CD4-positive, alpha-beta T cell treated with Interleukin-2 at 100 ng/mL for 4 hours (primary cell): ENCODE measurements around the gene BMP7.
"Not testable (repeated sequence)": the region's sequence is repeated elsewhere in the genome, so short reads cannot be mapped to it uniquely, and the experiment has no call there.

ENCODE experiments used
- DNase-seq: peaks from one replicate; pipeline ENCODE4 v3.0.0-alpha.2; 2020; ENCODE audit warnings: low spot score

Gene BMP7

GRCh38 chr20:57249073-57249472 lies 17.4 kb downstream of the BMP7 start:
- no peak for DNase-seq

- DNase-seq, result no peak
These were observed 18.2 kb downstream of the BMP7 start for GRCh38 chr20:57248132-57248797.

DNA sequence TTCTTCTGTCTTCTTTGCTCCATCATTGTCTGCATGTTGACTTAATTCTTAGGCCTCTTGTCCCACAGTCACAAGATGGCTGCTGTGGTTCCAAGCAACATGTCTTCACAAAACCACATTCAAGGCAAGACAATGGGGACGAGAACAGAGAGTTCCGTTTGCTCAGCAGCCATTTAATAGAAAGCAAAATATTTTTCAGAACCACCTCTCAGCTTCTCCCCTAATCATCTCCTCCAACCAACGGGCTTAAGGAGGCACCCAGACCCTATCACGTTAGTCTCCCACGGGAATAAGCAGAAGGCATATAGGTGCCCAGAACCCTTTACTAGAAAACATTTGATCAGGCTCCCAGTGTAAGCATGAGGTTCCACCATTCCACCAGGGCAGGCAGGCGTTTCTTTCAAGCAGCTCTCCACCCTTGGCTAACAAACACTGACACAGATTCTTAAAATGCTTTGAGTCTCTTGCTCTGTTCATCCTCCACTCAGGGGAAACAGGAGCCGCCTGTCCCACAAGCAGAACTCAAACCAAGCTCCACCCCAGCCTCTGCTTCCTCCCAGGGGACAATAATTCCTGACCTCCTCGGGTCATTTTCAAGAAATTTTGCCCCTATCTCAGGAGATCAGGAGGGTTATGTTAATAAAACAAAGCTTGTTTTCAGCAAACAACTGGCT lies 19.0 kb downstream of the BMP7 start:
- no peak for DNase-seq

GRCh38 chr20:57245997-57246396 lies 20.4 kb downstream of the BMP7 start:
- no peak for DNase-seq

DNA sequence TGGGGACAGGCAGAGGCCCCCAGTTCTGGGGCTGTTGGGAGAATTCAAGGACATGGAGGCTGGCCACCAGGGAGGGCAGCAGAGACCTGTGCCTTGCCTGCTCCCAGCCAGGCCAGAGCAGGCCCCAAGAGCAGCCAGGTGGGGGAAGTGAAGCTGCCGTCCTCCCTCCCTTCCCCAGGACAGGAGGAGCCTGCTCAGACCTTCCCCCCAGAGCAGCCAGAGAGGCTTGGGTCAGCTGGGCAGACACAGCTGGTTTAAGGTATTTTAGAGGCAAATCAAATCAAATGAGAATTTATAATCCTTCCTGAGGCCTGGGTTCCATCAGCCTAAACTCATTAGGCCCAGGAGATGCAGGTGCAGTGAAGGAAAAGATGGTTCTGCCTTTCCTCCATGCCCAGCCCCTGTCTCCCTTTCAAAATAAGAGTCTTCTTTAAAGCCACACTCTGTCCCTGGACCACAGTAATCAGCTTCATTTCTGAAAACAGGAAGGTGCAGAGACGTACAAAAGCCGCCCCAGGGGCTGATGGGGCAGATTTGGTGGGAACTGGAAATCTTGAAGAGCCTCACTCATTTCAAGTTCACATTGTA lies 21.7 kb downstream of the BMP7 start:
- no peak for DNase-seq

- DNase-seq, result no peak
These were observed 22.2 kb downstream of the BMP7 start for GRCh38 chr20:57244221-57244585.

- DNase-seq, result no peak
These were observed 22.8 kb downstream of the BMP7 start for GRCh38 chr20:57243480-57244220.

DNA sequence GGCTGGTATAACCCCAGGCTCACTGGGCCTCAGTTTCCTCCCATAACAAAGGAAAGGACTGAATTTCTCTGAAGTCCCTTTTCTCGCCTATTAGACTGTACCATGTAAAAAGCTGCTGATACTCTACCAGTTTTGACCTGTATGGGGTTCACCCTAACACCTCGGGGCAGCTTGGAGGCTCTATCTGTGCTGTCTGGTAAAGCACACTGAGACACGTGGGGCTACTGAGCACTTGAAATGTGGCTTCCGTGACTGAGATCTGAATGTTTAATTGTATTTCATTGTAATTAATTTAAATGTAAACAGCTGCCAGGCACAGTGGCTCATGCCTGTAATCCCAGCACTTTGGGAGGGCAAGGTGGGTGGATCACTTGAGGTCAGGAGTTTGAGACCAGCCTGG lies 24.0 kb downstream of the BMP7 start:
- DNase-seq, result no peak

- no peak for DNase-seq
These were observed 25.0 kb downstream of the BMP7 start for GRCh38 chr20:57241363-57241991.

DNA sequence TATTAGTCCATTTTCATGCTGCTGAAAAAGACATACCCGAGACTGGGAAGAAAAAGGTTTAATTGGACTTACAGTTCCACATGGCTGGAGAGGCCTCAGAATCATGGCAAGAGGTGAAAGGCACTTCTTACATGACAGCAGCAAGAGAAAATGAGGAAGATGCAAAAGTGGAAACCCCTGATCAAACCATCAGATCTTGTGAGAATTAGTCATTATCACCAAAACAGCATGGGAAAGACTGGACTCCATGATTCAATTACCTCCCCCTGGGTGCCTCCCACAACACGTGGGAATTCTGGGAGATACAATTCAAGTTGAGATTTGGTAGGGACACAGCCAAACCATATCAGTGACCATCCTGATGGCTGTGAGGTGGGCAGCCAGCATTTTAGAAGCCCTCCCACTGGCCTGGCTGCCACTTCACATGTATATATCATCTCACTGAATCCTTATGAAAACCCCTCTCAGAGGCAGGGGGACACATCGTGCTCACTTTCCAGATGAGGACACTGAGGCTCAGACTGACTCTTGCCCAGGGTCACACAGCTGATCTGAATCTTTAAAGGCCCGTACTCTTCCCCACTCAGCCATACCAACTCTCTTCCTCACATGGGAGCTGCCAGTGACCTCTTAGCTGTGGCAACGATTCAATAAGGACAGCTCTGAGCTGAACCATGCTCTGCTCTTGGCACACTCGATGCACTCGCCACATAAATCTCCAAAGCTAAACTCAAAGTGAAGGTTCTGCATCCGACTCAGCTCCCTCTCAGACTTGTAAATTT lies 25.7 kb downstream of the BMP7 start:
- DNase-seq, result no peak

DNA sequence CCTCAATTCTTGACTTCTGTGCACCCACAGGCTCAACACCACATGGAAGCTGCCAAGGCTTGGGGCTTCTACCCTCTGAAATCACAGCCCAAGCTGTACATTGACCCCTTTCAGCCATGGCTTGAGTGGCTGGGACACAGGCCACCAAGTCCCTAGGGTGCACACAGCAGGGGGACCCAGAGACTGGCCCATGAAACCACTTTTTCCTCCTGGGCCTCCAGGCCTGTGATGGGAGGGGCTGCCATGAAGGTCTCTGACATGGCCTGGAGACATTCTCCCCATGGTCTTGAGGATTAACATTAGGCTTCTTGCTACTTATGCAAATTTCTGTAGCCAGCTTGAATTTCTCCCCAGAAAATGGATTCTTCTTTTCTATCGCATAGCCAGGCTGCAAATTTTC lies 26.7 kb downstream of the BMP7 start:
- DNase-seq, result not testable (repeated sequence)

DNA sequence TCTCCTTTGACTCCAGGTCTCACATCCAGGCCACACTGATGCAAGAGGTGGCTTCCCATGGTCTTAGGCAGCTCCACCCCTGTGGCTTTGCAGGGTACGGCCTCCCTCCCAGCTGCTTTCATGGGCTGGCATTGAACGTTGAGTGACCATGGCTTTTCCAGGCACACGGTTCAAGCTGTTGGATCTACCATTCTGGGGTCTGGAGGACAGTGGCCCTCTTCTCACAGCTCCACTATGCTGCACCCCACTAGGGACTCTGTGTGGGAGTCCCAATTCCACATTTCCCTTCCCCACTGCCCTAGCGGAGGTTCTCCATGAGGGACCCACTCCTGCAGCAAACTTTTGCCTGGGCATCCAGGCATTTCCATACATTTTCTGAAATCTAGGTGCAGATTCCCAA lies 27.1 kb downstream of the BMP7 start:
- not testable (repeated sequence) for DNase-seq

DNA sequence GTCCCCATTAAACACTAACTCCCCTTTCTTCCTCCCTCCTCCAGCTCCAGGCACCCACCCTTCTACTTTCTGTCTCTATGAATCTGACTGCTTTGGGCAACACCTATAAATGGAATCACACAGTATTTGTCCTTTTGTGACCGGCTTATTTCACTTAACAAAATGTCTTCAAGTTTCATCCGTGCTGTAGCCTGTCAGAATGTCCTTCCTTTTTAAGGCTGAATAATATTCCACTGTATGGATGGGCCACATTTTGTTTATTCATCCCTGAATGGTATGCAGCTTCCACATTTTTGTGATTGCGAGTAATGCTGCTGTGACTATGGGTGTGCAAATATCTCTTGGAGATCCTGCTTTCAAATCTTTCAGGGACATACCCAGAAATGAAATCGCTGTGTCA lies 28.4 kb downstream of the BMP7 start:
- DNase-seq, result no peak

DNA sequence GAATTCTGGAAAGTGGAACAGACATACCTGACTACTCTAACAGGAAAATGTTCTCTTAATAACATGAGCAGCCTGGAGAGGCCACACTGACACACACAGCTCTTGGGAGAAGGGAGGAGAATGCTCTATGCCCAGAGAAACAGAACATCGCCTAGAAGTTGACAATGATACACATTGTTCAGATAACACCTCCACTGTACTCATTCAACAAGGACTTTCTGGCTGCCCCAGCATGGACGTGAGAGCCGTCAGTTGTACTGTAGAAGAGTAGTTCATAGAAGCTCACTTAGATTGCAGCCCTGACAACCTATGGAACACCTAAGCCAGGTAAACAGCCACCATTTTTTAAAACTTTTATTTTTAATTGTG lies 28.9 kb downstream of the BMP7 start:
- no peak for DNase-seq

GRCh38 chr20:57236813-57237584 lies 29.4 kb downstream of the BMP7 start:
- no peak for DNase-seq

DNA sequence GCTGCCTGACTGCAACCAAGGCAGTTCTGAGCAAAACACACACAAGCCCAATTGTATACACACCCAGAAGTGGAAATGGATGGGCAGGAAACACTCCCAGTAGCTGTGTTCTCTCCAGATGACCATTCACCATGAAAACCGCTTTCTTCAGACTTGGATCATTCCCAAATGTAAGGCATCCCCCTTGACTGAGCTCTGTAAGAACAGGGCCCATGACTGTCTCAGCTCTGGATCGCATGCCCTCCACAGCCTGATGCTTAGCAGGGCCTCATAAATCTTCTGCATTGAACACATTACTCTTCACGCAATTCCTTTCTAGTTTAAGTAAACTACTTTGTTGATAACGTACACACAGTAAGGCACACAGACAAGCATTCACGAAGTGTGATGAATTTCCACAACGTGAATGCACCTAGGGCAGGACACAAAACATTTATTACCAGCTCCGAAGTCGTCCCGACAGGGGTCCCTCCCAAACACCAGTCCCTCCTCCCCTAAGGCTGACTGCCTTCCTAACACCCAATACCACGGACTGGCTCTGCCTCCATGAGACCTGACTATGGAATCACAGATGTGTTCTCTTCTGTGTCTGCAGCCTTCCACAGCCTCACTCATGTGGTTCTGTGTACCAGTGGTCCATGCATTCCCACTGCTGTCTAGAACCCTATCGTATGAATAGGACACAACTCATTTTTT lies 31.7 kb downstream of the BMP7 start:
- DNase-seq, result no peak

DNA sequence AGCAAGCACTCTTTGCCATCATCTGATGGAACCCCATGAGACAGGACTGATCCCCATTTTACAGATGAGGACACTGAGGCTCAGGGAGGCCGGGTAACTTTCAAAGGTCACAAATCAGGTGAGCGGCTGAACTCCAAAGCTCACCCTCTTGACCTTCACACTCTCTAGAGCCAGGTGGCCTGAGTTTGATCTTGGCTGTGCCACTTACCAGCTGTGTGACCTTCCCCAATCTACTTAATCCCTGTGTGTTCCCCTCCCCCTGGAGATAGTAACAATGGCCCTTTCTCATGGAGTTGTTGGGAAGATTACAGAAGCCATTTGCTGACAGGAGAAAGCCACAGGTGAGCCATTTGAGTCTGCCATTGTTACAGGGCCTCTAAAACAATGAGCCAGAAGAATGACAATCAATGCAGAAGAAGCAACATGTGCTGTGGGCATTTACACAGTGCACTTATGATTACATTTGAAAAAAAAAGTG lies 34.5 kb downstream of the BMP7 start:
- no peak for DNase-seq

DNA sequence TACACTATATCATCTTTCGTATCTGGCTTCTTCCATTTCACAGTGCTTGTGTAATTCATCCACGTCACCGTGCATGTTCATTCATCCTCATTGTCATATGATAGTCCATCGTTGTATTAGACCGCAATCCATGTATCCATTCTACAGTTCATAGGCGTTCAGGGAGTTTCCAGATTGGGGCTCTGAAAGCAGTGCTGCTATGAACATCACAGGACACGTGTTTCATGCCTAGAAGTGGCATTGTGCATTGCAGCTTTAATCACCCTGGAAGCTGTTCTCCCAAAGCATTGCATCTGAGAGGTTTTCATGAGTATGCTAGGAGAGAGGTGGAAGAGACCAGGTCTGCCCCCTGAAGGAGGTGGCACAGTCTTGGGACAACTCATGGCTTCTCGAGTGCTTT lies 35.3 kb downstream of the BMP7 start:
- no peak for DNase-seq

DNA sequence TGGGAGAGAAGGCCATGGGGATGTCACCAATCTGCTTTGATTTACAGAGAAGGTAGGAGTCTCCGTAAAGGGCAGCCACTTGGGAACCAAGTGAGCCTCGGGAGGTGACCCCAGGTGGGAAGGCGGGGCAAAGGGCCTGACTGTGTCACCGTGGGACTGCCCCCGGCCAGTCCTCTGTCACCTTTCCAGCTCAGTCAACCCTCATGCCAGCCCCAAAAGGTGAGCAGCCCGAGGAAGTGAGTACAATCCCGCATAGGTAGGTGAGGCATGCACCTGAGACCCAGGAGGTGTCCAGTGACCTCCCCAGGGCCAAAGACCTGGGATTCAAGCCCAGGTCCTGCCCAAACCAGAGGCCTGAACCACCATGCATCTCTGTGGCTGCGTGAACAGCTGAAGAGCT lies 36.2 kb downstream of the BMP7 start:
- DNase-seq, result no peak

GRCh38 chr20:57229490-57229889 lies 37.0 kb downstream of the BMP7 start:
- no peak for DNase-seq
